ENCODE measurements around the gene NPLOC4.

NPLOC4 gene

DNA sequence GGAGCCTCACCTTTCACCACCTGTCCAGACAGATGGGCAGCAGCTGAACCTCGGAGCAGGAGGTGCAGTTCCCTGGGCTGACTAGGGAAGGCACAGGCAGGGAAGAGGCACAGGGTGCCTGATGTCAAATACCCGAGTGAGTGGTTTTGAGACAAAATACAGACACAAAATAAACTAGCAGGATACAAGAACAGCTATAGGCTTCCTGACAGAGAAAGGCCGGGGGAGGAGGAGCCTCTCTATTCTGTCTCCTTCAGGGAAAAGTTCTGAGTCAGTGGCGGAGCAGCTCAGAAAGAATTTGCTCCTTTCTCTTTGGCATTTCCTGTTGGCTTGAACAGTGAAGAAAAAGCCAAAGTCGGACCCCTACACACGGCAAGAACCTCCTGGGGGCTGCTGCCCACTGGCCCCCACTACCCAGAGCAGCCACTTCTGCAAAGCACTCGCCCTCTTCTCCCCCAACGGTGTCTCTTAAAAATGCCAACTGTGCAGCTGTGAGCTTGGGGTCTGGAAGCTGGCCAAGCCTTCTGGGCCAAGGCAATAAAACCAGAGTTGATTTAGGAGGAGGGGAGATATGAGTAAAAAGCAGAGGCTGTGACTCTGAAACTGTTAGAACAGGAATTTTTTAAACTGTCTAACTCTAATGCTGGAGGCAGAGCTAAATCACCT, 70.3 kb downstream of the NPLOC4 start (continued):
- peak; percentile 37; the same call in 1 of the 2 replicates for TF ChIP-seq KLF10 (tag by site-specific recombination; IDR thresholded peaks at IDR 0.05)
- TF ChIP-seq ZNF768 (tag by site-specific recombination; IDR thresholded peaks at IDR 0.05) = no peak
- TF ChIP-seq BCL11B (tag by site-specific recombination; IDR thresholded peaks at IDR 0.05; ENCODE audit: low read depth) = no peak
- 0 out of 2 replicates have a peak, but pooled peaks have one; percentile 50 for TF ChIP-seq ZSCAN30 (tag by site-specific recombination; IDR thresholded peaks at IDR 0.05)
- TF ChIP-seq GFI1B (tag by site-specific recombination; IDR thresholded peaks at IDR 0.05) = no peak
- no peak for TF ChIP-seq KLF1 (tag by site-specific recombination; IDR thresholded peaks at IDR 0.05)
- no peak for TF ChIP-seq ZNF555 (tag by site-specific recombination; conservative IDR thresholded peaks at IDR 0.05)
- no peak for TF ChIP-seq ZNF221 (tag by site-specific recombination; IDR thresholded peaks at IDR 0.05; ENCODE audit: borderline replicate concordance)
- TF ChIP-seq ZSCAN23 (tag by site-specific recombination; IDR thresholded peaks at IDR 0.05) = no peak
- TF ChIP-seq HOXC10 (CRISPR knock-in tag; IDR thresholded peaks at IDR 0.05) = no peak
- TF ChIP-seq, protein P1, sequence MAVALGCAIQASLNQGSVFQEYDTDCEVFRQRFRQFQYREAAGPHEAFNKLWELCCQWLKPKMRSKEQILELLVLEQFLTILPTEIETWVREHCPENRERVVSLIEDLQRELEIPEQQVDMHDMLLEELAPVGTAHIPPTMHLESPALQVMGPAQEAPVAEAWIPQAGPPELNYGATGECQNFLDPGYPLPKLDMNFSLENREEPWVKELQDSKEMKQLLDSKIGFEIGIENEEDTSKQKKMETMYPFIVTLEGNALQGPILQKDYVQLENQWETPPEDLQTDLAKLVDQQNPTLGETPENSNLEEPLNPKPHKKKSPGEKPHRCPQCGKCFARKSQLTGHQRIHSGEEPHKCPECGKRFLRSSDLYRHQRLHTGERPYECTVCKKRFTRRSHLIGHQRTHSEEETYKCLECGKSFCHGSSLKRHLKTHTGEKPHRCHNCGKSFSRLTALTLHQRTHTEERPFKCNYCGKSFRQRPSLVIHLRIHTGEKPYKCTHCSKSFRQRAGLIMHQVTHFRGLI (tag by site-specific recombination; IDR thresholded peaks at IDR 0.05) = no peak
- TF ChIP-seq ZNF660 (tag by site-specific recombination; IDR thresholded peaks at IDR 0.05) = no peak; the same call in 1 of the 2 replicates
- TF ChIP-seq ZNF530 (tag by site-specific recombination; IDR thresholded peaks at IDR 0.05; ENCODE audit: low read depth) = no peak
- TF ChIP-seq, protein P2, sequence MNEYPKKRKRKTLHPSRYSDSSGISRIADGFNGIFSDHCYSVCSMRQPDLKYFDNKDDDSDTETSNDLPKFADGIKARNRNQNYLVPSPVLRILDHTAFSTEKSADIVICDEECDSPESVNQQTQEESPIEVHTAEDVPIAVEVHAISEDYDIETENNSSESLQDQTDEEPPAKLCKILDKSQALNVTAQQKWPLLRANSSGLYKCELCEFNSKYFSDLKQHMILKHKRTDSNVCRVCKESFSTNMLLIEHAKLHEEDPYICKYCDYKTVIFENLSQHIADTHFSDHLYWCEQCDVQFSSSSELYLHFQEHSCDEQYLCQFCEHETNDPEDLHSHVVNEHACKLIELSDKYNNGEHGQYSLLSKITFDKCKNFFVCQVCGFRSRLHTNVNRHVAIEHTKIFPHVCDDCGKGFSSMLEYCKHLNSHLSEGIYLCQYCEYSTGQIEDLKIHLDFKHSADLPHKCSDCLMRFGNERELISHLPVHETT (tag by site-specific recombination; IDR thresholded peaks at IDR 0.05) = no peak
- TF ChIP-seq, protein P3, sequence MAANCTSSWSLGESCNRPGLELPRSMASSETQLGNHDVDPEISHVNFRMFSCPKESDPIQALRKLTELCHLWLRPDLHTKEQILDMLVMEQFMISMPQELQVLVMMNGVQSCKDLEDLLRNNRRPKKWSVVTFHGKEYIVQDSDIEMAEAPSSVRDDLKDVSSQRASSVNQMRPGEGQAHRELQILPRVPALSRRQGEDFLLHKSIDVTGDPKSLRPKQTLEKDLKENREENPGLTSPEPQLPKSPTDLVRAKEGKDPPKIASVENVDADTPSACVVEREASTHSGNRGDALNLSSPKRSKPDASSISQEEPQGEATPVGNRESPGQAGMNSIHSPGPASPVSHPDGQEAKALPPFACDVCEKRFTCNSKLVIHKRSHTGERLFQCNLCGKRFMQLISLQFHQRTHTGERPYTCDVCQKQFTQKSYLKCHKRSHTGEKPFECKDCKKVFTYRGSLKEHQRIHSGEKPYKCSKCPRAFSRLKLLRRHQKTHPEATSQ (tag by site-specific recombination; IDR thresholded peaks at IDR 0.05) = no peak
- peak; percentile 51; the same call in 1 of the 2 replicates for TF ChIP-seq SP7 (tag by site-specific recombination; IDR thresholded peaks at IDR 0.05)
- TF ChIP-seq ZBTB21 (tag by site-specific recombination; IDR thresholded peaks at IDR 0.05) = no peak
- TF ChIP-seq ZNF324 (tag by site-specific recombination; IDR thresholded peaks at IDR 0.05) = no peak
- TF ChIP-seq SETDB1 (IDR thresholded peaks at IDR 0.05; ENCODE audit: insufficient read length, low read length) = no peak
- TF ChIP-seq EGR2 (tag by site-specific recombination; IDR thresholded peaks at IDR 0.05; ENCODE audit: low read depth) = peak; percentile 50; the same call in 1 of the 2 replicates
- TF ChIP-seq, protein P4, sequence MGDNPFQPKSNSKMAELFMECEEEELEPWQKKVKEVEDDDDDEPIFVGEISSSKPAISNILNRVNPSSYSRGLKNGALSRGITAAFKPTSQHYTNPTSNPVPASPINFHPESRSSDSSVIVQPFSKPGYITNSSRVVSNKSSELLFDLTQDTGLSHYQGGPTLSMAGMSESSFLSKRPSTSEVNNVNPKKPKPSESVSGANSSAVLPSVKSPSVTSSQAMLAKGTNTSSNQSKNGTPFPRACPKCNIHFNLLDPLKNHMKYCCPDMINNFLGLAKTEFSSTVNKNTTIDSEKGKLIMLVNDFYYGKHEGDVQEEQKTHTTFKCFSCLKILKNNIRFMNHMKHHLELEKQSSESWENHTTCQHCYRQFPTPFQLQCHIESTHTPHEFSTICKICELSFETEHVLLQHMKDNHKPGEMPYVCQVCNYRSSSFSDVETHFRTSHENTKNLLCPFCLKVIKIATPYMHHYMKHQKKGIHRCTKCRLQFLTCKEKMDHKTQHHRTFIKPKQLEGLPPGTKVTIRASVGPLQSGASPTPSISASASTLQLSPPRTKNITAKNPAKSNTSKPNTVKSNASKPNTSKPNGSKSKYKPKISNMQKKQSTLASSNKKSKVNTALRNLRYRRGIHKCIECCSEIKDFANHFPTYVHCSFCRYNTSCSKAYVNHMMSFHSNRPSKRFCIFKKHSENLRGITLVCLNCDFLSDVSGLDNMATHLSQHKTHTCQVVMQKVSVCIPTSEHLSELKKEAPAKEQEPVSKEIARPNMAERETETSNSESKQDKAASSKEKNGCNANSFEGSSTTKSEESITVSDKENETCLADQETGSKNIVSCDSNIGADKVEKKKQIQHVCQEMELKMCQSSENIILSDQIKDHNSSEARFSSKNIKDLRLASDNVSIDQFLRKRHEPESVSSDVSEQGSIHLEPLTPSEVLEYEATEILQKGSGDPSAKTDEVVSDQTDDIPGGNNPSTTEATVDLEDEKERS (tag by site-specific recombination; IDR thresholded peaks at IDR 0.05) = no peak
- TF ChIP-seq HOXA7 (CRISPR knock-in tag; IDR thresholded peaks at IDR 0.05; ENCODE audit: borderline replicate concordance) = no peak
- no peak for TF ChIP-seq MYNN (tag by site-specific recombination; IDR thresholded peaks at IDR 0.05; ENCODE audit: borderline replicate concordance)
- peak; percentile 86 for TF ChIP-seq PRDM1 (tag by site-specific recombination; IDR thresholded peaks at IDR 0.05)
- no peak for TF ChIP-seq ZNF239 (tag by site-specific recombination; IDR thresholded peaks at IDR 0.05)
- TF ChIP-seq ZNF211 (tag by site-specific recombination; IDR thresholded peaks at IDR 0.05; ENCODE audit: low read depth) = no peak
- peak; percentile 83 for TF ChIP-seq ZNF596 (tag by site-specific recombination; IDR thresholded peaks at IDR 0.05)
- TF ChIP-seq ZNF560 (tag by site-specific recombination; IDR thresholded peaks at IDR 0.05; ENCODE audit: borderline replicate concordance) = no peak
- no peak for TF ChIP-seq ZNF311 (tag by site-specific recombination; IDR thresholded peaks at IDR 0.05; ENCODE audit: borderline replicate concordance)
- no peak for TF ChIP-seq MEIS1 (CRISPR knock-in tag; IDR thresholded peaks at IDR 0.05; ENCODE audit: borderline replicate concordance)
- TF ChIP-seq ZNF10 (tag by site-specific recombination; IDR thresholded peaks at IDR 0.05) = no peak
- TF ChIP-seq ZNF146 (tag by site-specific recombination; IDR thresholded peaks at IDR 0.05) = no peak

Measured in HEK293 (cell line).